ENCODE measurements around the gene NLRP9. TPM values are rescaled to one million over a fixed set of nuclear protein-coding genes. Genes with fewer than 3 reads are reported as not detected.

The NLRP9 gene
- polyA plus RNA-seq, 2 of the 4 experiments (the other 2 are of a cell fraction) = not detected

DNA sequence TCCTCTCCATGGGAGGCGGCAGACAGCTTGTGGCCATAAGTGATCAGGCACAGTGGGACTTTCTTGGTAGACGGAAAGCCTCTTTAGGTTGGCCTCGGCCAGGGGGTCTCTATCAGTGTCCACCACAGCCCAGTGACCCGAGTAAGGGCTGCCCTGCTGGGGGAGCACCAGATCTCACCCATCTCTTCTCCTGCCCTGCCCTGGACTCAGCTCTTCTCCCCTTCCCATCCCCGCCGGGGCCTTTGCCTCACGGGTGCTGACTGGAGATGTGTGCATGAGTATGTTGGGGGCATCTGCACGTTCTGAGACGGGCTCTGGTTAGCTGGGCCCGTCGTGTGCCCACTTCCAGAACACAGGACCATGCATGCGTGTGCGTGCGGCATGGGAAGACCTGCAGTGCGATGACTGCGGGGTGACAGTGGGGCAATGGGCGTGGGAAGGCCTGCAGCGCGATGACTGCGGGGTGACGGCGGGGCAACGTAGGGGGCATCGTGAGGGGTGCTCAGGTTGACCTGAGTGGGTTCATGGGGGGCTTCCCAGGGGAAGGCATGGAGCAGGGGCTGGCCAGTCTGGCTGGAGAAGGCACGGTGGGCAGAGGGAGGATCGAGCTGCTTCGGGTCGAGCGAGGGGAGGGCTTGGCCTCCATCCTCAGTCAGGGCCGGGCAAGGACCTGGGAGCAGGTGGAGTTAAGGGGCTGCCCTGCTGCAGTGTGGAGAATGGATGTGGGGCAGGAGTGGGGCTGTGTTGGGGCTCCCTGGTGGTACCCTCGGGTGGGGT, 47.2 kb downstream of the NLRP9 start:
- Histone ChIP-seq H3K9me3 (no peaks in the 10 kb centered on the region), H3K4me2 (no peak overlapping the region), H3K4me3 (no peak overlapping the region), H3K27ac (no peak overlapping the region), H3K4me1 (no peaks in the 10 kb centered on the region)
- ChIA-PET POLR2A (no interaction called here), CTCF (interaction anchor here (1.1 kb wide), 1 partner anchor 12 kb away, joined by 4 read pairs; no protein-coding TSS in a partner anchor)
- TF ChIP-seq MYC (IDR thresholded peaks at IDR 0.05; ENCODE audit: borderline replicate concordance, low read length) (no peak), HMGXB4 (CRISPR knock-in tag; IDR thresholded peaks at IDR 0.05; ENCODE audit: borderline replicate concordance) (no peak), HOXA7 (CRISPR knock-in tag; IDR thresholded peaks at IDR 0.05) (no peak), FOXS1 (CRISPR knock-in tag; IDR thresholded peaks at IDR 0.05) (no peak), HEYL (CRISPR knock-in tag; IDR thresholded peaks at IDR 0.05) (no peak), PHF8 (IDR thresholded peaks at IDR 0.05; ENCODE audit: borderline replicate concordance, low read depth) (no peak), SREBF2 (IDR thresholded peaks at IDR 0.05) (no peak), GATA3 (IDR thresholded peaks at IDR 0.05; ENCODE audit: borderline replicate concordance) (no peak), FOSB (CRISPR knock-in tag; IDR thresholded peaks at IDR 0.05) (no peak), CBX2 (IDR thresholded peaks at IDR 0.05; ENCODE audit: borderline replicate concordance, low read depth) (no peak)
- TF ChIP-seq, protein P1, sequence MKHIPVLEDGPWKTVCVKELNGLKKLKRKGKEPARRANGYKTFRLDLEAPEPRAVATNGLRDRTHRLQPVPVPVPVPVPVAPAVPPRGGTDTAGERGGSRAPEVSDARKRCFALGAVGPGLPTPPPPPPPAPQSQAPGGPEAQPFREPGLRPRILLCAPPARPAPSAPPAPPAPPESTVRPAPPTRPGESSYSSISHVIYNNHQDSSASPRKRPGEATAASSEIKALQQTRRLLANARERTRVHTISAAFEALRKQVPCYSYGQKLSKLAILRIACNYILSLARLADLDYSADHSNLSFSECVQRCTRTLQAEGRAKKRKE (CRISPR knock-in tag; IDR thresholded peaks at IDR 0.05; ENCODE audit: low read depth) = no peak
- no peak for DNase-seq (ENCODE audit: low read depth in 1 of 2, low spot score in 1 of 2)
- WGBS (ENCODE audit: missing lambda C conversion rate) = 93% methylated on average over 30 of the region's 31 CpGs
- no peak for ATAC-seq
- FAIRE-seq = no peak

- Histone ChIP-seq H3K4me2 (no peak overlapping the region), H3K27ac (no peak overlapping the region), H3K4me1 (no peaks in the 10 kb centered on the region), H3K9me3 (no peaks in the 10 kb centered on the region), H3K4me3 (no peak overlapping the region)
- TF ChIP-seq TFCP2L1 (CRISPR knock-in tag; IDR thresholded peaks at IDR 0.05) (no peak), EHF (CRISPR knock-in tag; IDR thresholded peaks at IDR 0.05) (no peak), PBX3 (IDR thresholded peaks at IDR 0.05) (no peak)
- TF ChIP-seq, protein P2, sequence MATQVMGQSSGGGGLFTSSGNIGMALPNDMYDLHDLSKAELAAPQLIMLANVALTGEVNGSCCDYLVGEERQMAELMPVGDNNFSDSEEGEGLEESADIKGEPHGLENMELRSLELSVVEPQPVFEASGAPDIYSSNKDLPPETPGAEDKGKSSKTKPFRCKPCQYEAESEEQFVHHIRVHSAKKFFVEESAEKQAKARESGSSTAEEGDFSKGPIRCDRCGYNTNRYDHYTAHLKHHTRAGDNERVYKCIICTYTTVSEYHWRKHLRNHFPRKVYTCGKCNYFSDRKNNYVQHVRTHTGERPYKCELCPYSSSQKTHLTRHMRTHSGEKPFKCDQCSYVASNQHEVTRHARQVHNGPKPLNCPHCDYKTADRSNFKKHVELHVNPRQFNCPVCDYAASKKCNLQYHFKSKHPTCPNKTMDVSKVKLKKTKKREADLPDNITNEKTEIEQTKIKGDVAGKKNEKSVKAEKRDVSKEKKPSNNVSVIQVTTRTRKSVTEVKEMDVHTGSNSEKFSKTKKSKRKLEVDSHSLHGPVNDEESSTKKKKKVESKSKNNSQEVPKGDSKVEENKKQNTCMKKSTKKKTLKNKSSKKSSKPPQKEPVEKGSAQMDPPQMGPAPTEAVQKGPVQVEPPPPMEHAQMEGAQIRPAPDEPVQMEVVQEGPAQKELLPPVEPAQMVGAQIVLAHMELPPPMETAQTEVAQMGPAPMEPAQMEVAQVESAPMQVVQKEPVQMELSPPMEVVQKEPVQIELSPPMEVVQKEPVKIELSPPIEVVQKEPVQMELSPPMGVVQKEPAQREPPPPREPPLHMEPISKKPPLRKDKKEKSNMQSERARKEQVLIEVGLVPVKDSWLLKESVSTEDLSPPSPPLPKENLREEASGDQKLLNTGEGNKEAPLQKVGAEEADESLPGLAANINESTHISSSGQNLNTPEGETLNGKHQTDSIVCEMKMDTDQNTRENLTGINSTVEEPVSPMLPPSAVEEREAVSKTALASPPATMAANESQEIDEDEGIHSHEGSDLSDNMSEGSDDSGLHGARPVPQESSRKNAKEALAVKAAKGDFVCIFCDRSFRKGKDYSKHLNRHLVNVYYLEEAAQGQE (IDR thresholded peaks at IDR 0.05) = no peak
- TF ChIP-seq, protein P1 (CRISPR knock-in tag; IDR thresholded peaks at IDR 0.05; ENCODE audit: low read depth) = no peak
- no peak for FAIRE-seq
- no peak for DNase-seq (ENCODE audit: low read depth in 1 of 2, low spot score in 1 of 2)
- WGBS (ENCODE audit: missing lambda C conversion rate) = 89% methylated on average over 18 of the region's 25 CpGs
- ChIA-PET CTCF (interaction anchor here (1.1 kb wide), 1 partner anchor 13 kb away, joined by 4 read pairs; no protein-coding TSS in a partner anchor), POLR2A (no interaction called here)
- no peak; a peak in 1 of 6 replicates for ATAC-seq
These were observed 48.0 kb downstream of the NLRP9 start for GRCh38 chr19:55690109-55690768.

Data from A549 (cell line).